Activated CD8-positive, alpha-beta memory T cell treated with anti-CD3 and anti-CD28 coated beads for 36 hours (primary cell): ENCODE measurements around the gene NCAM2. TPM values are rescaled to one million over a fixed set of nuclear protein-coding genes. Genes with fewer than 3 reads are reported as not detected.

Experiments
- CTCF ChIA-PET: fragments of 350-600 bp; sonication (Branson Sonifier 250); formaldehyde crosslinking; loops from one replicate; lab custom pipeline; 2021; ENCODE audit warnings: antibody characterized with exemption; lab: Charles Lee
- POLR2A ChIA-PET: fragments of 350-600 bp; sonication (Branson Sonifier 250); formaldehyde crosslinking; loops from one replicate; lab custom pipeline; 2021; ENCODE audit warnings: antibody characterized with exemption; lab: Charles Lee
- total RNA-seq, 2 experiments: library from RNA; stranded (reverse); gene quantifications; one replicate each; pipeline ENCODE4 v1.2.3, GENCODE V29; 2021

Gene NCAM2
- total RNA-seq, 2 experiments from 2014 or later, result not detected

GRCh38 chr21:21481239-21481638, 483.0 kb downstream of the NCAM2 start:
- CTCF ChIA-PET, result no interaction called here
- POLR2A ChIA-PET, result no interaction called here

GRCh38 chr21:21508859-21509258, 510.6 kb downstream of the NCAM2 start:
- CTCF ChIA-PET, result no interaction called here
- POLR2A ChIA-PET, result no interaction called here

GRCh38 chr21:21530680-21531079, 532.5 kb downstream of the NCAM2 start:
- ChIA-PET CTCF (no interaction called here), POLR2A (no interaction called here)

GRCh38 chr21:21547368-21547953, 549.3 kb downstream of the NCAM2 start:
- ChIA-PET CTCF (interaction anchor here (0.6 kb wide), 1 partner anchor 13 kb away, joined by 3 read pairs; no protein-coding TSS in a partner anchor), POLR2A (no interaction called here)

- POLR2A ChIA-PET, result no interaction called here
These were observed 561.3 kb downstream of the NCAM2 start for GRCh38 chr21:21559285-21560045.

More at GRCh38 chr21:21559285-21560045, 561.3 kb downstream of the NCAM2 start:
- CTCF ChIA-PET, result no interaction called here
